Panc1 (cell line): ENCODE measurements around the gene ETF1. TPM values are rescaled to one million over a fixed set of nuclear protein-coding genes. Genes with fewer than 3 reads are reported as not detected.

Source experiments
- ATAC-seq: fragments of 200-7000 bp; cut with Tn5 transposase; 2 replicates; pipeline ENCODE4 v1.9.1; 2020; ENCODE audit warnings: mild to moderate bottlenecking, moderate library complexity
- BruUV-seq: library from RNA; stranded (reverse); fragments of 400-500 nt; replicated peaks from 2 replicates; lab custom pipeline; 2021; lab: Mats Ljungman, UMichigan
- CTCF ChIA-PET: fragments of 300-600 bp; sonication (Branson Sonifier 250); formaldehyde crosslinking; loops from one replicate; lab custom pipeline; 2022; ENCODE audit warnings: antibody characterized with exemption; lab: Charles Lee
- POLR2A ChIA-PET: fragments of 300-600 bp; sonication (Branson Sonifier 250); formaldehyde crosslinking; loops from one replicate; lab custom pipeline; 2022; ENCODE audit warnings: antibody characterized with exemption; lab: Charles Lee
- DNase-seq: peaks from one replicate; pipeline ENCODE4 v3.0.0-alpha.2; 2010; ENCODE audit warnings: low read depth, low spot score
- H3K27ac ChIP-seq: 2 replicates; pipeline ENCODE4 v1.5.1; 2011; ENCODE audit warnings: mild to moderate bottlenecking, low read length, inconsistent platforms
- H3K27me3 ChIP-seq: fragments of 200-500 bp; sonication (Bioruptor generic); 2 replicates; pipeline ENCODE4 v1.6.0; 2014; ENCODE audit warnings: low read length, inconsistent platforms; ENCODE audit not compliant: control insufficient read depth, insufficient read depth
- H3K36me3 ChIP-seq: fragments of 200-500 bp; sonication (Bioruptor generic); 2 replicates; pipeline ENCODE4 v1.5.1; 2014; ENCODE audit warnings: inconsistent platforms, mild to moderate bottlenecking, low read length, moderate library complexity; ENCODE audit not compliant: control insufficient read depth, insufficient read depth
- H3K4me1 ChIP-seq: 2 replicates; pipeline ENCODE4 v1.5.1; 2011; ENCODE audit warnings: inconsistent platforms, mild to moderate bottlenecking, low read length, moderate library complexity; ENCODE audit not compliant: control insufficient read depth, insufficient read depth
- H3K4me3 ChIP-seq, 2 experiments: 2 replicates each; pipeline ENCODE4 v1.5.1; 2011 to 2012; ENCODE audit warnings: low read depth in 2 of 2, low read length in 2 of 2, mild to moderate bottlenecking in 2 of 2, inconsistent platforms in 1 of 2, moderate library complexity in 1 of 2
- H3K9me3 ChIP-seq: fragments of 200-500 bp; sonication (Bioruptor generic); 2 replicates; pipeline ENCODE4 v1.5.1; 2014; ENCODE audit warnings: low read depth, mild to moderate bottlenecking, inconsistent platforms, low read length, moderate library complexity; ENCODE audit not compliant: control insufficient read depth, insufficient read depth
- CTCF ChIP-seq: fragments of 450-650 bp; IDR thresholded peaks from 2 replicates; pipeline ENCODE4 v1.5.1; 2017; ENCODE audit warnings: mild to moderate bottlenecking
- POLR2AphosphoS5 ChIP-seq: IDR thresholded peaks from 2 replicates; pipeline ENCODE4 v1.6.1; 2012; ENCODE audit warnings: mild to moderate bottlenecking, low read depth, low read length, moderate library complexity
- REST ChIP-seq, 2 experiments: IDR thresholded peaks; 2 replicates each; pipeline ENCODE4 v1.6.1; 2011 to 2012; ENCODE audit warnings: low read depth in 2 of 2, control low read depth in 1 of 2, low read length in 1 of 2, mild to moderate bottlenecking in 1 of 2, moderate library complexity in 1 of 2; ENCODE audit not compliant: insufficient read depth in 1 of 2
- SIN3A ChIP-seq: IDR thresholded peaks from 2 replicates; pipeline ENCODE4 v1.6.1; 2012; ENCODE audit warnings: low read depth, mild to moderate bottlenecking, low read length, moderate library complexity, borderline replicate concordance; ENCODE audit not compliant: insufficient read depth
- TCF7L2 ChIP-seq: IDR thresholded peaks from 2 replicates; pipeline ENCODE4 v1.6.1; 2011; ENCODE audit warnings: mild to moderate bottlenecking, low read depth, low read length, inconsistent platforms
- in situ Hi-C: cut with HindIII; loops from 2 replicates; pipeline ENCODE4 v1.10.0; 2016; ENCODE audit warnings: low sequenced_read_pairs, low pct_unique_long_range_greater_than_20kb
- intact Hi-C: fragments of 100-400 bp; cut with micrococcal nuclease; formaldehyde crosslinking; loops from one replicate; pipeline ENCODE4 v1.10.0; 2022; ENCODE audit not compliant: unreplicated experiment
- total RNA-seq: library from RNA; stranded (reverse); gene quantifications from one replicate; pipeline ENCODE4 v1.2.1, GENCODE V29; 2021; ENCODE audit not compliant: unreplicated experiment

The ETF1 gene
- total RNA-seq, 1 experiment from 2014 or later, result 168 TPM

GRCh38 chr5:138565100-138565821, 22.2 kb upstream of the ETF1 start:
- H3K36me3 ChIP-seq, result peaks cover 66% of the 10 kb centered on the region
- POLR2A ChIA-PET, result no interaction called here
- CTCF ChIA-PET, result no interaction called here
- ATAC-seq, result no peak
- 0 out of 2 replicates have a peak, but pooled peaks cover 3% of the 10 kb centered on the region for H3K4me1 ChIP-seq
- in situ Hi-C loops (no loop called here), intact Hi-C loops (no loop called here)
- TF ChIP-seq POLR2AphosphoS5, result no peak
- no peak for TF ChIP-seq CTCF
- no peak for TF ChIP-seq TCF7L2
- TF ChIP-seq REST (IDR thresholded peaks at IDR 0.05; ENCODE audit: insufficient read depth in 1 of 2, low read depth in 2 of 2, low read length in 1 of 2), result no peak
- no peak for TF ChIP-seq SIN3A
- no peaks in the 10 kb centered on the region for H3K9me3 ChIP-seq
- no peak overlapping the region for H3K4me3 ChIP-seq
- no TSS peak for BruUV-seq
- DNase-seq, result no peak
- H3K27ac ChIP-seq, result no peak overlapping the region
- H3K27me3 ChIP-seq, result no peaks in the 10 kb centered on the region

GRCh38 chr5:138564242-138564641, 21.2 kb upstream of the ETF1 start:
- no TSS peak for BruUV-seq
- peaks cover 75% of the 10 kb centered on the region for H3K36me3 ChIP-seq
- no peaks in the 10 kb centered on the region for H3K9me3 ChIP-seq
- DNase-seq, result no peak
- ATAC-seq, result no peak
- no peak overlapping the region for H3K4me3 ChIP-seq
- H3K27me3 ChIP-seq, result no peaks in the 10 kb centered on the region
- H3K4me1 ChIP-seq, result no peaks in the 10 kb centered on the region
- CTCF ChIA-PET, result no interaction called here
- intact Hi-C loops, result no loop called here
- in situ Hi-C loops, result no loop called here
- no peak for TF ChIP-seq CTCF
- TF ChIP-seq REST (IDR thresholded peaks at IDR 0.05; ENCODE audit: insufficient read depth in 1 of 2, low read depth in 2 of 2, low read length in 1 of 2), result no peak
- no peak for TF ChIP-seq TCF7L2
- TF ChIP-seq POLR2AphosphoS5, result no peak
- no peak for TF ChIP-seq SIN3A
- POLR2A ChIA-PET, result interaction anchor here (0.6 kb wide), 1 partner anchor 13 kb away, joined by 4 read pairs; no protein-coding TSS in a partner anchor
- H3K27ac ChIP-seq, result no peak overlapping the region
